ENCODE results near the gene ENG.
"Not testable (repeated sequence)": the region's sequence is repeated elsewhere in the genome, so short reads cannot be mapped to it uniquely, and the experiment has no call there.

Gene ENG

GRCh38 chr9:127871531-127871930 lies 17.1 kb upstream of the ENG start:
- Histone ChIP-seq H3K4me3 (ENCODE audit: low read depth, low read length) (no peak overlapping the region), H3K36me3 (ENCODE audit: insufficient read depth, low read length) (peaks cover 3% of the 10 kb centered on the region; the same call in 1 of the 2 replicates), H3K27ac (ENCODE audit: low read depth, low read length) (no peak overlapping the region)

DNA sequence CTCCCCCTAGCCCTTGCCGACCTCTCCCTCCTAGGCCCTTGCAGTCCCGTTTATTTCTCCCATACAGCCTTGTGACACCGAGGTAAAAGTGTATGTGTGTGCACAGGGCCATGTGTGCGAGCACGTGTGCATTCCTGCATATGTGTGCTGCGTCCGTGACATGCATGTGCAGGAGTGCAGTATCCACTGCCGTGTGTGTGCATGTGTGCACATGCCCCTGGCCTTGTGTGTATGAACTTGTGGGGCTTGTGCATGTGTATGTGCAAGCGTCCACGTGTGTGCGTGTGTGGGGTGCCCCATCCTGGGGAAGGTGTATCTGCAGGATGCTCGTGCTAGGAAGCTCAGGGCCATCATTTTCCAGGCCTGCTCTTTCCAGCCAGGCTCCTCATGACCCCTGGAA lies 16.4 kb upstream of the ENG start:
- H3K36me3 ChIP-seq (ENCODE audit: insufficient read depth, low read length), result peaks cover 3% of the 10 kb centered on the region; the same call in 1 of the 2 replicates
- H2AFZ ChIP-seq (ENCODE audit: low read length, unreplicated experiment), result no peak overlapping the region
- no peaks in the 10 kb centered on the region for H3K27me3 ChIP-seq (ENCODE audit: insufficient read depth, low read length)
- peaks cover 32% of the 10 kb centered on the region for H3K4me1 ChIP-seq (ENCODE audit: control insufficient read depth, insufficient read depth, low read length, unreplicated experiment)
- H3K27ac ChIP-seq (ENCODE audit: low read depth, low read length), result no peak overlapping the region
- no peak overlapping the region for H3K4me3 ChIP-seq (ENCODE audit: low read depth, low read length)
- peaks cover 3% of the 10 kb centered on the region for H3K79me2 ChIP-seq (ENCODE audit: control insufficient read depth, insufficient read depth, low read length, unreplicated experiment)

More at GRCh38 chr9:127871531-127871930, 17.1 kb upstream of the ENG start:
- Histone ChIP-seq H3K27me3 (ENCODE audit: insufficient read depth, low read length) (no peaks in the 10 kb centered on the region), H3K79me2 (ENCODE audit: control insufficient read depth, insufficient read depth, low read length, unreplicated experiment) (peaks cover 3% of the 10 kb centered on the region), H2AFZ (ENCODE audit: low read length, unreplicated experiment) (no peak overlapping the region), H3K4me1 (ENCODE audit: control insufficient read depth, insufficient read depth, low read length, unreplicated experiment) (peaks cover 36% of the 10 kb centered on the region)

DNA sequence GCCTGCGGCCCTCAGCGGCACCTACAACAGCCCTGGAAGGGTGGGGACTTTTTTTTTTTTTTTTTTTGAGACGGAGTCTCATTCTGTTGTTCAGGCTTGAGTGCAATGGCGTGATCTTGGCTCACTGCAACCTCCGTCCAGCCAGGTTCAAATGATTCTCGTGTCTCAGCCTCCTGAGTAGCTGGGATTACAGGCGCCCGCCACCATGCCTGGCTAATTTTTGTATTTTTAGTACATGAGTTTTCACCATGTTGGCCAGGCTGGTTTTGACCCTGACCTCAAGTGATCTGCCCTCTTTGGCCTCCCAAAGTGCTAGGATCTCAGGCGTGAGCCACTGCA lies 15.7 kb upstream of the ENG start:
- H2AFZ ChIP-seq (ENCODE audit: low read length, unreplicated experiment); H3K27me3 ChIP-seq (ENCODE audit: insufficient read depth, low read length); H3K27ac ChIP-seq (ENCODE audit: low read depth, low read length); H3K36me3 ChIP-seq (ENCODE audit: insufficient read depth, low read length); H3K79me2 ChIP-seq (ENCODE audit: control insufficient read depth, insufficient read depth, low read length, unreplicated experiment); H3K4me3 ChIP-seq (ENCODE audit: low read depth, low read length): not testable (repeated sequence)
- peaks cover 25% of the 10 kb centered on the region for H3K4me1 ChIP-seq (ENCODE audit: control insufficient read depth, insufficient read depth, low read length, unreplicated experiment)

DNA sequence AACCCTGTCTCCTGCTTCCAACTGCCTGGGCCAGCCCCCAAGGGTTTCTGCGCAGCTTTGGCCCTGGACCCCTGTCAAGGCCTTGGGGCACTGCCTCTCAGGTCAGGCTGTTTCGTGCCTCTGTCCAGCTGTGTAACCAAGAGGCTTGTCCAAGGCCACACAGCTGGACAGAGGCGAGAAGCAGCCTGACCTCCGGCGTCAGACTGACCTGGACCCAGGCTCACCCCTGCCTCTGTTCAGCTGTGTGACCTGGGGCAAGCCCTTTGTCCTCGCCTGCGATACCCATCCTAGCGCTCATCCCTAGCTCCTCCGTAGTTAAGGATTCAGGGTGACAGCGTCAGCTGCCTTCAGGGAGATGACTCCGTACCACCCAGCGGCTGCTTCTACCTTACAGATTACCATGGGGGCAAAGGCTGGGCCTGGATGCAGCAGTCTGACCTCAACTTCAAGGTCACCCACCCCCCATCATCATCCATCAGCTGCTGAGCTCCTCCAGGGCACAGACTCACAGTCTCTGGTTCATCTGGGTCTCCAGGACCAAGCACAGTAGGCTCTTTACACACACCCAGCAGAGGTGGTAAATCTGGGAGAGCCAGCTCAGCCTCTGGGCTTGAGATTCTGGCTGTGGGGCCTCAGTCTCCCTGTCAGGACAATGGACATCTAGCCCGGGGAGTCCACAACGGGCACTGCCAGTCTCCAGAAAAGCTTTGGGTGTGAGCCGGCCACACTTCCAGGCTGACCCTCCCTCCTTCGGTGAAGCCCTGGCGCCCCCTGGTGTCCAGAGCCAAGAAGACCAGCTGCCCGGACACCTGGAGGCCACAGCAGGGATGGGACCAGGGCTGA lies 15.1 kb upstream of the ENG start:
- Histone ChIP-seq H3K79me2 (ENCODE audit: control insufficient read depth, insufficient read depth, low read length, unreplicated experiment) (no peaks in the 10 kb centered on the region), H3K4me3 (ENCODE audit: low read depth, low read length) (no peak overlapping the region), H2AFZ (ENCODE audit: low read length, unreplicated experiment) (no peak overlapping the region), H3K36me3 (ENCODE audit: insufficient read depth, low read length) (peaks cover 3% of the 10 kb centered on the region; the same call in 1 of the 2 replicates), H3K4me1 (ENCODE audit: control insufficient read depth, insufficient read depth, low read length, unreplicated experiment) (peaks cover 19% of the 10 kb centered on the region), H3K27me3 (ENCODE audit: insufficient read depth, low read length) (no peaks in the 10 kb centered on the region), H3K27ac (ENCODE audit: low read depth, low read length) (no peak overlapping the region)

- Histone ChIP-seq H3K36me3 (ENCODE audit: insufficient read depth, low read length) (peaks cover 3% of the 10 kb centered on the region; the same call in 1 of the 2 replicates), H3K79me2 (ENCODE audit: control insufficient read depth, insufficient read depth, low read length, unreplicated experiment) (no peaks in the 10 kb centered on the region), H3K27ac (ENCODE audit: low read depth, low read length) (no peak overlapping the region), H3K4me1 (ENCODE audit: control insufficient read depth, insufficient read depth, low read length, unreplicated experiment) (peaks cover 7% of the 10 kb centered on the region), H3K4me3 (ENCODE audit: low read depth, low read length) (no peak overlapping the region), H2AFZ (ENCODE audit: low read length, unreplicated experiment) (no peak overlapping the region), H3K27me3 (ENCODE audit: insufficient read depth, low read length) (no peaks in the 10 kb centered on the region)
Measured at GRCh38 chr9:127868278-127868902, 13.9 kb upstream of the ENG start.

DNA sequence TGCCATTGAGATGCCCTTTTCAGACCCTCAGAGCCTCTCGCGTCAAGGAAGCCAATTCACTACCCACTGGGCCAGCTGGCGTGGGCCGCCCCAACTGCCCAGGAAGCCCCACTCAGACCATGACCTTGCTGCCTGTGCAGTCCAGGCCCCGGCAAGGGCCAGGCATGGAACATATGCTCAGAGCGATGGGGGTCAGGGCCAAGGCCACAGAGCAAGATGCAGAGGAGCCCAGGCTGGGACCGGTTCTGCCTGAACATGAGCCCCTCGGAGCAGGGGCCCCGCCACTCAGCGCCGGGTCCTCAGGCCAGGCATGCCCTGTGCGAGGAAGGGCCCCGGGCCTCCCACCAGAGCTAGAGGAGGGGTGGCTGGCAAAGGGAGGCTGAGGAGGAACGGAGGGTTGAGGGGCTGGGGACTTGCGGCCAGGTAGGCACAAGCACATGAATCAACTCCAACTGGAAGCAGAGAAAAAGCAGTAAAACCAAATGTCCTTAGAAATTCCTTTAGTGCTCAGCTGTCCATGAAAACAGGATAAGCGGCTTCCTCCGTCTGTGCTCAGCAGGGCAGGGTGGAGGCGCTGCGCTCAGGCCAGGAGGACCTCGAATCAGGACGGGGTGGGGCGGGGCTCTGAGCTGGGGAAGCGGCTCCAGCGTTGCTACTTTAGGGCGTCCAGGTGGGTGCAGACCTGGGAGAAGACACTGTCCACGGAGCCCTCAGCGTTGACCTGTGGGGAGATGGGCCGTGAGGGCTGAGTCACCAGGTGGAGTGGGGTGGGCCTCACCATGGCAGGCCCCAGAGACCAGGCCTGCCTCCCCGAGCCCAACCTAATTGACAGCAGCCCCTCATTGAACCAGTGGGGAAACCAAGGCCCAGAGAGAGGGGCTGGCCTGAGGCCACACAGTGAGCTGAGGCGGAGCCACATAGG lies 13.2 kb upstream of the ENG start:
- Histone ChIP-seq H3K4me3 (ENCODE audit: low read depth, low read length) (no peak overlapping the region), H3K79me2 (ENCODE audit: control insufficient read depth, insufficient read depth, low read length, unreplicated experiment) (no peaks in the 10 kb centered on the region), H3K27me3 (ENCODE audit: insufficient read depth, low read length) (no peaks in the 10 kb centered on the region), H3K4me1 (ENCODE audit: control insufficient read depth, insufficient read depth, low read length, unreplicated experiment) (peaks cover 6% of the 10 kb centered on the region), H2AFZ (ENCODE audit: low read length, unreplicated experiment) (no peak overlapping the region), H3K27ac (ENCODE audit: low read depth, low read length) (no peak overlapping the region), H3K36me3 (ENCODE audit: insufficient read depth, low read length) (peaks cover 3% of the 10 kb centered on the region; the same call in 1 of the 2 replicates)

GRCh38 chr9:127866535-127866934 lies 12.1 kb upstream of the ENG start:
- H3K27ac ChIP-seq (ENCODE audit: low read depth, low read length), result no peak overlapping the region
- no peaks in the 10 kb centered on the region for H3K27me3 ChIP-seq (ENCODE audit: insufficient read depth, low read length)
- no peak overlapping the region for H2AFZ ChIP-seq (ENCODE audit: low read length, unreplicated experiment)
- H3K4me1 ChIP-seq (ENCODE audit: control insufficient read depth, insufficient read depth, low read length, unreplicated experiment), result no peaks in the 10 kb centered on the region
- H3K79me2 ChIP-seq (ENCODE audit: control insufficient read depth, insufficient read depth, low read length, unreplicated experiment), result no peaks in the 10 kb centered on the region
- H3K4me3 ChIP-seq (ENCODE audit: low read depth, low read length), result no peak overlapping the region
- H3K36me3 ChIP-seq (ENCODE audit: insufficient read depth, low read length), result peaks cover 3% of the 10 kb centered on the region; the same call in 1 of the 2 replicates

- H3K27me3 ChIP-seq (ENCODE audit: insufficient read depth, low read length), result no peaks in the 10 kb centered on the region
- no peak overlapping the region for H3K27ac ChIP-seq (ENCODE audit: low read depth, low read length)
- H3K4me3 ChIP-seq (ENCODE audit: low read depth, low read length), result no peak overlapping the region
- no peaks in the 10 kb centered on the region for H3K4me1 ChIP-seq (ENCODE audit: control insufficient read depth, insufficient read depth, low read length, unreplicated experiment)
- no peak overlapping the region for H2AFZ ChIP-seq (ENCODE audit: low read length, unreplicated experiment)
- peaks cover 3% of the 10 kb centered on the region; the same call in 1 of the 2 replicates for H3K36me3 ChIP-seq (ENCODE audit: insufficient read depth, low read length)
- H3K79me2 ChIP-seq (ENCODE audit: control insufficient read depth, insufficient read depth, low read length, unreplicated experiment), result no peaks in the 10 kb centered on the region
Measured at GRCh38 chr9:127865645-127866464, 11.4 kb upstream of the ENG start.

GRCh38 chr9:127863191-127863621 lies 8.7 kb upstream of the ENG start:
- H3K4me3 ChIP-seq (ENCODE audit: low read depth, low read length), result no peak overlapping the region

More at GRCh38 chr9:127863191-127863621, 8.7 kb upstream of the ENG start:
- no peaks in the 10 kb centered on the region for H3K36me3 ChIP-seq (ENCODE audit: insufficient read depth, low read length)
- H3K79me2 ChIP-seq (ENCODE audit: control insufficient read depth, insufficient read depth, low read length, unreplicated experiment), result no peaks in the 10 kb centered on the region
- H2AFZ ChIP-seq (ENCODE audit: low read length, unreplicated experiment), result no peak overlapping the region
- peaks cover 2% of the 10 kb centered on the region for H3K4me1 ChIP-seq (ENCODE audit: control insufficient read depth, insufficient read depth, low read length, unreplicated experiment)
- H3K27ac ChIP-seq (ENCODE audit: low read depth, low read length), result no peak overlapping the region
- no peaks in the 10 kb centered on the region for H3K27me3 ChIP-seq (ENCODE audit: insufficient read depth, low read length)
